Calu3 (cell line): Measurements from ENCODE around the gene SPON1. TPM values are rescaled to one million over a fixed set of nuclear protein-coding genes. Genes with fewer than 3 reads are reported as not detected.

Experiments used
- BruUV-seq: library from RNA; stranded (reverse); fragments of 400-500 nt; replicated peaks from 2 replicates; lab custom pipeline; 2021; lab: Mats Ljungman, UMichigan
- CTCF ChIA-PET: fragments of 300-600 bp; sonication (Branson Sonifier 250); formaldehyde crosslinking; loops from one replicate; lab custom pipeline; 2022; ENCODE audit warnings: antibody characterized with exemption; lab: Charles Lee
- DNase-seq: peaks from one replicate; pipeline ENCODE4 v3.0.0; 2022
- H3K27ac Mint-ChIP-seq: one replicate; pipeline ENCODE4 v1.8.0; 2022; ENCODE audit warnings: mixed read lengths; ENCODE audit not compliant: unreplicated experiment
- H3K27me3 Mint-ChIP-seq: one replicate; pipeline ENCODE4 v1.8.0; 2022; ENCODE audit warnings: mixed read lengths; ENCODE audit not compliant: unreplicated experiment
- H3K36me3 Mint-ChIP-seq: one replicate; pipeline ENCODE4 v1.8.0; 2022; ENCODE audit warnings: mild to moderate bottlenecking, moderate library complexity, mixed read lengths; ENCODE audit not compliant: insufficient read depth, unreplicated experiment
- H3K4me1 Mint-ChIP-seq: one replicate; pipeline ENCODE4 v1.8.0; 2022; ENCODE audit warnings: mild to moderate bottlenecking, low read depth, mixed read lengths; ENCODE audit not compliant: unreplicated experiment
- H3K4me3 Mint-ChIP-seq: one replicate; pipeline ENCODE4 v1.8.0; 2022; ENCODE audit warnings: mild to moderate bottlenecking, low read depth, moderate library complexity, mixed read lengths; ENCODE audit not compliant: unreplicated experiment
- H3K9me3 Mint-ChIP-seq: one replicate; pipeline ENCODE4 v1.8.0; 2022; ENCODE audit warnings: low read depth, mixed read lengths; ENCODE audit not compliant: unreplicated experiment
- CTCF ChIP-seq: fragments of 200-600 bp; IDR thresholded peaks from one replicate; pipeline ENCODE4 v1.8.0; 2022; ENCODE audit warnings: antibody characterized with exemption; ENCODE audit not compliant: unreplicated experiment
- intact Hi-C: fragments of 100-400 bp; cut with micrococcal nuclease; formaldehyde crosslinking; loops from one replicate; pipeline ENCODE4 v1.10.0; 2022; ENCODE audit not compliant: unreplicated experiment
- total RNA-seq: library from RNA; stranded (reverse); gene quantifications from 2 replicates; pipeline ENCODE4 v1.2.3, GENCODE V29; 2022

Gene SPON1
- total RNA-seq, 1 experiment from 2014 or later: not detected

GRCh38 chr11:14137284-14137683 is 174.8 kb downstream of the SPON1 start:
- no peaks in the 10 kb centered on the region for H3K9me3 Mint-ChIP-seq
- H3K4me1 Mint-ChIP-seq: no peaks in the 10 kb centered on the region
- H3K27me3 Mint-ChIP-seq: peaks cover 25% of the 10 kb centered on the region
- H3K4me3 Mint-ChIP-seq: no peak overlapping the region
- intact Hi-C loops: no loop called here
- H3K36me3 Mint-ChIP-seq: no peaks in the 10 kb centered on the region
- DNase-seq: no peak
- no TSS peak for BruUV-seq
- CTCF ChIA-PET: no interaction called here
- TF ChIP-seq CTCF: no peak
- no peak overlapping the region for H3K27ac Mint-ChIP-seq

- no peak for TF ChIP-seq CTCF
- Mint-ChIP-seq H3K9me3 (no peaks in the 10 kb centered on the region), H3K4me3 (no peak overlapping the region), H3K4me1 (no peaks in the 10 kb centered on the region), H3K36me3 (no peaks in the 10 kb centered on the region), H3K27me3 (peaks cover 19% of the 10 kb centered on the region), H3K27ac (no peak overlapping the region)
- CTCF ChIA-PET: no interaction called here
- no peak for DNase-seq
- no TSS peak for BruUV-seq
- intact Hi-C loops: no loop called here
Measured at GRCh38 chr11:14140991-14141390, 178.5 kb downstream of the SPON1 start.

- no peak for DNase-seq
- intact Hi-C loops: no loop called here
- Mint-ChIP-seq H3K9me3 (no peaks in the 10 kb centered on the region), H3K27me3 (peaks cover 19% of the 10 kb centered on the region), H3K4me3 (no peak overlapping the region), H3K36me3 (no peaks in the 10 kb centered on the region), H3K4me1 (no peaks in the 10 kb centered on the region), H3K27ac (no peak overlapping the region)
- CTCF ChIA-PET: no interaction called here
- BruUV-seq: no TSS peak
- TF ChIP-seq CTCF: no peak
Measured at GRCh38 chr11:14141676-14142075, 179.2 kb downstream of the SPON1 start.

GRCh38 chr11:14144934-14145333 is 182.4 kb downstream of the SPON1 start:
- Mint-ChIP-seq H3K4me3 (no peak overlapping the region), H3K27me3 (peaks cover 16% of the 10 kb centered on the region), H3K36me3 (no peaks in the 10 kb centered on the region), H3K9me3 (no peaks in the 10 kb centered on the region), H3K27ac (no peak overlapping the region), H3K4me1 (no peaks in the 10 kb centered on the region)
- no peak for DNase-seq
- CTCF ChIA-PET: no interaction called here
- TF ChIP-seq CTCF: no peak
- no TSS peak for BruUV-seq
- intact Hi-C loops: loop anchor here (5.0 kb wide), 2 partner anchors 63 to 103 kb away; no protein-coding TSS in a partner anchor
